Activated T-helper 1 cell treated with anti-CD3 and anti-CD28 coated beads, Interleukin-2, amount 50 U/mL, for 16 hours (primary cell): Measurements from ENCODE around the gene MS4A1.
"Not testable (repeated sequence)": the region's sequence is repeated elsewhere in the genome, so short reads cannot be mapped to it uniquely, and the experiment has no call there.

ENCODE experiments used
- DNase-seq, 2 donors: peaks; one replicate each; pipeline ENCODE4 v3.0.0-alpha.2; 2020; ENCODE audit warnings: low read depth in 1 of 2, low spot score in 1 of 2

MS4A1 gene

GRCh38 chr11:60455531-60456042 lies at the start of gene MS4A1:
Gene MS4A1 (plus strand): TSS chr11:60455847. CDS start chr11:60462375, 6,528 bp downstream.
- DNase-seq: no peak

GRCh38 chr11:60420015-60420414 lies 35.6 kb upstream of the MS4A1 start:
- DNase-seq: no peak

- no peak for DNase-seq
Measured at GRCh38 chr11:60422609-60423008, 33.0 kb upstream of the MS4A1 start.

GRCh38 chr11:60428517-60428916 lies 27.1 kb upstream of the MS4A1 start:
- no peak for DNase-seq

GRCh38 chr11:60429272-60429671 lies 26.4 kb upstream of the MS4A1 start, which contains the start of gene MS4A5:
Gene MS4A5 (plus strand): TSS chr11:60429572. CDS start chr11:60429675, 103 bp downstream.
- no peak for DNase-seq

- no peak for DNase-seq
Measured at GRCh38 chr11:60431251-60431650, 24.4 kb upstream of the MS4A1 start.

GRCh38 chr11:60433401-60433800 lies 22.2 kb upstream of the MS4A1 start:
- no peak for DNase-seq

- no peak for DNase-seq
Measured at GRCh38 chr11:60447070-60447469, 8.6 kb upstream of the MS4A1 start.

- no peak for DNase-seq
Measured at GRCh38 chr11:60447846-60448245, 7.8 kb upstream of the MS4A1 start.

- DNase-seq: not testable (repeated sequence)
Measured at GRCh38 chr11:60451185-60451584, 4.5 kb upstream of the MS4A1 start.

- no peak for DNase-seq
Measured at GRCh38 chr11:60454212-60454611, 1.4 kb upstream of the MS4A1 start.

GRCh38 chr11:60457576-60457975 lies 1.9 kb downstream of the MS4A1 start:
- DNase-seq: no peak

- DNase-seq: no peak
Measured at GRCh38 chr11:60459345-60459744, 3.7 kb downstream of the MS4A1 start.

GRCh38 chr11:60468829-60469228 lies 13.2 kb downstream of the MS4A1 start:
- no peak for DNase-seq

GRCh38 chr11:60469723-60470122 lies 14.1 kb downstream of the MS4A1 start:
- DNase-seq: no peak

GRCh38 chr11:60477035-60477445 lies 21.4 kb downstream of the MS4A1 start:
- DNase-seq: no peak

GRCh38 chr11:60482361-60482760 lies 26.7 kb downstream of the MS4A1 start:
- DNase-seq: no peak

- no peak for DNase-seq
Measured at GRCh38 chr11:60485987-60486386, 30.3 kb downstream of the MS4A1 start.

- DNase-seq: no peak
Measured at GRCh38 chr11:60492488-60493009, 36.9 kb downstream of the MS4A1 start, which contains the start of gene MS4A12. Gene MS4A12 (plus strand): TSS chr11:60492778. CDS start chr11:60497319, 4,541 bp downstream.

GRCh38 chr11:60493454-60493853 lies 37.8 kb downstream of the MS4A1 start:
- no peak for DNase-seq

GRCh38 chr11:60498399-60498798 lies 42.8 kb downstream of the MS4A1 start:
- no peak for DNase-seq

GRCh38 chr11:60498853-60499252 lies 43.2 kb downstream of the MS4A1 start:
- DNase-seq: no peak

- no peak for DNase-seq
Measured at GRCh38 chr11:60500276-60500910, 44.7 kb downstream of the MS4A1 start.
